ENCODE results near the gene SRGN. TPM values are rescaled to one million over a fixed set of nuclear protein-coding genes. Genes with fewer than 3 reads are reported as not detected.

The SRGN gene
- total RNA-seq, 1 donor = 127 TPM

DNA sequence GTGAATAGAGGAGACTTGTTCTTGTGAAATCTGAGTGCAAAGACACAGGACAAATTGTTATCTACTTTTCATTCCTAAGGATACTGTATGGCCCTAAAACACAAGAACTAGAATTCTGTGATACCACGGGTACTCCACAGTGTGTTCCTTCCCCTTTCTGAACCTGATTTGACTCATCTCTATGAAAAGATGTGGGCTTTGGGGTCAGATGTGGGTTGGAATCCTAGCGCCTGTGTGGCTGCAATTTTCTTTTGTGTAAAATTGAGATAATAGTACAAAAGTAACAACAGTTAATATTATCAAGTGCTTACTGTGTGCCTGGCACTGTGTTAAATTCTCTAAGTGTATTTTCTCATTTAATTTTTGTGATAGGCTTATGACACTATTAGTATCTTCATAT is 8.1 kb downstream of the SRGN start:
- no peak overlapping the region for H3K4me3 ChIP-seq (ENCODE audit: low read depth, low read length)
- TF ChIP-seq CTCF (IDR thresholded peaks at IDR 0.05; ENCODE audit: insufficient read depth, low read length) = no peak
- DNase-seq (ENCODE audit: low read depth) = peak; percentile 15

GRCh38 chr10:69097729-69098128 is 9.8 kb downstream of the SRGN start:
- TF ChIP-seq CTCF (IDR thresholded peaks at IDR 0.05; ENCODE audit: insufficient read depth, low read length) = no peak
- H3K4me3 ChIP-seq (ENCODE audit: low read depth, low read length) = no peak overlapping the region
- peak; percentile 49 for DNase-seq (ENCODE audit: low read depth)

DNA sequence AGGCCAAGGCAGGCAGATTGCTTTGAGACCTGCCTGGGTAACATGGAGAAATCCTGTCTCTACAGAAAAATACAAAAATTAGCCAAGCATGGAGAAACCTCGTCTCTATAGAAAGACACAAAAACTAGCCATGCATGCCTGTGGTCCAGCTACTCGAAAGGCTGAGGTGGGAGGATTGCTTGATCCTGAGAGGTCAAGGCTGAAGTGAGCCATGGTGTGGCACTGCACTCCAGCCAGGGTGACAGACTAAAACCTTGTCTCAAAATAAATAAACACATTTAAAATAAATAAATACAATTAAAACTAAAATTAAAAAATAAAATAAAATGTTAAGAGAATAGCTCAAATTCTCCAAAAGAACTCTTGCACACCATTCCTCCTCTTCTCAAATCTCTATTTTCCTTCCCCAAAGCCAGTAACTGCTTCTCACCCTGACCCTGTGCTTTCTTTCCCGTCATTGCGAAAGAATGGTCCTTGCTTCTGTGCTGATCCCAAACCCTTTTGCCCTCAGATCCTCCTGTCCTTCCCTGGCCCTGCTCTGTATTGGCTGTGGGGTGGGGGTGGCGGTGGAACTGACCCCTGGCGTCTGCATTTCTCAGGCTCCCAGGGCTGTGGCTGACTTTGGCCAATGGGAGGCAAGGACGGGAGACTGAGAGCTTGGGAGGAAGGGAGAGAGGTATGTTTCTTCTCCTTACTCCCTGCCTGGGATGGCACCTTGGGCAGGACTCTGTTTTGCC is 12.4 kb downstream of the SRGN start:
- H3K4me3 ChIP-seq (ENCODE audit: low read depth, low read length) = no peak overlapping the region
- TF ChIP-seq CTCF (IDR thresholded peaks at IDR 0.05; ENCODE audit: insufficient read depth, low read length) = no peak
- DNase-seq (ENCODE audit: low read depth) = no peak

- peak; percentile 55 for DNase-seq (ENCODE audit: low read depth)
- H3K4me3 ChIP-seq (ENCODE audit: low read depth, low read length) = no peak overlapping the region
- no peak for TF ChIP-seq CTCF (IDR thresholded peaks at IDR 0.05; ENCODE audit: insufficient read depth, low read length)
Observed at GRCh38 chr10:69101451-69102095, 13.7 kb downstream of the SRGN start.

- TF ChIP-seq CTCF (IDR thresholded peaks at IDR 0.05; ENCODE audit: insufficient read depth, low read length) = no peak
- no peak overlapping the region for H3K4me3 ChIP-seq (ENCODE audit: low read depth, low read length)
- DNase-seq (ENCODE audit: low read depth) = no peak
Observed at GRCh38 chr10:69102440-69102839, 14.5 kb downstream of the SRGN start.

DNA sequence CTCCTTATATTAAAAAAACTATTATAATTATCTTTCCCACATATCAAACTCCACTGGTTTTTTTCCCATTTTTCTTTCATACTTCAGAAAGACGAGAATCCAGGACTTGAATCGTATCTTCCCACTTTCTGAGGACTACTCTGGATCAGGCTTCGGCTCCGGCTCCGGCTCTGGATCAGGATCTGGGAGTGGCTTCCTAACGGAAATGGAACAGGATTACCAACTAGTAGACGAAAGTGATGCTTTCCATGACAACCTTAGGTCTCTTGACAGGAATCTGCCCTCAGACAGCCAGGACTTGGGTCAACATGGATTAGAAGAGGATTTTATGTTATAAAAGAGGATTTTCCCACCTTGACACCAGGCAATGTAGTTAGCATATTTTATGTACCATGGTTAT is 15.9 kb downstream of the SRGN start:
- no peak for DNase-seq (ENCODE audit: low read depth)
- no peak overlapping the region for H3K4me3 ChIP-seq (ENCODE audit: low read depth, low read length)
- no peak for TF ChIP-seq CTCF (IDR thresholded peaks at IDR 0.05; ENCODE audit: insufficient read depth, low read length)
